Measurements from ENCODE around the gene AMIGO1.
"Not testable (repeated sequence)": the region's sequence is repeated elsewhere in the genome, so short reads cannot be mapped to it uniquely, and the experiment has no call there.

Gene AMIGO1

GRCh38 chr1:109483672-109484518 is 25.6 kb downstream of the AMIGO1 start, which contains the start of gene ATXN7L2:
Gene ATXN7L2, plus strand, starts transcription at chr1:109483905. Its CDS starts 49 bp downstream, at chr1:109483954.
- peak; percentile 48 to 99 (median 94) for DNase-seq

DNA sequence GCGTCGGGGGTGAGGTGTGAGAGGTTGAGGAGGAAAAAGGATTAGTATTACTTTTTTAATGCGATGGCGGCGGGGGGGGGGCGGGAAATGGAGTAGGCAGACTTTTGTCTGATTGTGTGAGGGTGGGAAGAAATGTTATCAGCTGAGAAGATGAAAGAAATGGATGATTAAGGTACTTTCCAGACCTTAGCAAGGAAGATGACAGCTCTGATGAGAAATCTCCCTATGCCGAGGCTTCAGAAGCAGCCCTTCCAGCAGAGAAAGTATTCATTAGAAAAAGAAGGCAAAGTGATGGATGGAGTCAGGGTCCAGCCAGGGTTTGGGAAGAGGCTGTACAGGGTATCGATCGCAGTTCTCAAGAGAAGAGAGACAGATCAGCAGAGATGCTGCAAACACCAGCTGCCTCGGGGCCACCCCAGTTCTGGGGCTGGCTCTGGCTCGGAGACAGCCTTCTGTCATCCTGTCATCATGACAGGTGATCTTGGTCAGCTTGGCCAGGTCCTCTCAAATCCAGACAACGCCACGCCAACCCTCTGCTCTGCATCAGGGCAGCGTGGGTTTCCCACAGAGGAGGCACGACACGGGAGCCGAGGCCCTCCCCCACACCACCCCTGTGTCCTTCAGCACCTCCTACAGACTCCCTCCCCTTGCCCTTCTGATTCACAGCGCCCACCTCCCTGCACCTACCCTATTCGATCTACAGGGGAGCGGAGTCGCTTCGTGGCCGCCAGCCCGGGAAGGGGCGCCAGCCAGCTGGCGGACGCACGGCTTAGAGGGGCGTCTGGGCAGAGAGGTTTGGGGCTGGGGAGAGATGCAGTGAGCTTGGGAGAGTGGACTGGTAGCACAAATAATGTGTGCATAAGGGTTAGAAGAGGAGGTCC is 26.5 kb downstream of the AMIGO1 start:
- DNase-seq: peak in 5 of 14 donors; percentile 65 to 86 (median 75)

GRCh38 chr1:109482242-109482641 is 27.3 kb downstream of the AMIGO1 start:
- peak in 1 of 14 donors; percentile 60 for DNase-seq

- no peak for DNase-seq
These were observed 27.9 kb downstream of the AMIGO1 start for GRCh38 chr1:109481646-109482045.

DNA sequence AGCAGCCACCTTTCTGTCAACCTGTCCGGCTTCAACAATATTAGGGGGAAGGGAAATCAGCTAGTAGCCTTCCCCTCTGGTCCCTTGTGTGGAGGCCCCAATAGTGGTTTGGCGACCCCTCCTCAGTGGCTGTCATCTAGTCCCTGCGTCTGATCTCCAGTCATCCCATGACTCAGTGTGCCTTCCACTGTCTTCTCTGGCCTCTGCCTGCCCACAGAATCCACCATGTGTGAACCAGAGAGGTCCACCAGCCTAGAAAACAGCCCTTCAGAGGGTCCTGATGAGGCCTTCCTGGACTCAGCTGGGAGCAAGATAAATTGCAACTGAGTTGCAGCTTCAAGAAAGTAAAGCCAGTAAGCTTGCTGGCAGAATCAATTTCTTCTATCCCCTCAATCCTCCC is 29.6 kb downstream of the AMIGO1 start:
- DNase-seq: no peak

GRCh38 chr1:109479311-109479710 is 30.2 kb downstream of the AMIGO1 start:
- no peak for DNase-seq

GRCh38 chr1:109478806-109479205 is 30.7 kb downstream of the AMIGO1 start:
- no peak for DNase-seq

- no peak for DNase-seq
These were observed 31.7 kb downstream of the AMIGO1 start for GRCh38 chr1:109477821-109478220.

DNA sequence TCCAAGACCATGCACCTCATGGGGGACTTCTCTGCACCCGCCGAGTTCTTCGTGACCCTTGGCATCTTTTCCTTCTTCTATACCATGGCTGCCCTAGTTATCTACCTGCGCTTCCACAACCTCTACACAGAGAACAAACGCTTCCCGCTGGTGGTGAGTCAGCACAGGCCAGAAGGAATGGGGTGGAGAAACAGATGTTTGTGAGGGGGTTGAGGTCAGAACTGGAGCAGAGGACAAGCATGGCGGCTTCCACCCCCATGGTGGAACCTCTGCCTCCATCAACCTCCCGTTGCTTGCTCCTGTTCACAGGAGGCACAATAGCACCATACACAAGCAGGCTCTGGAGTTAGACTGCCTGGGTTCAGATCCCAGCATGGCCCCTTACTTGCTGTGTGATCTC is 32.7 kb downstream of the AMIGO1 start:
- DNase-seq: no peak

DNA sequence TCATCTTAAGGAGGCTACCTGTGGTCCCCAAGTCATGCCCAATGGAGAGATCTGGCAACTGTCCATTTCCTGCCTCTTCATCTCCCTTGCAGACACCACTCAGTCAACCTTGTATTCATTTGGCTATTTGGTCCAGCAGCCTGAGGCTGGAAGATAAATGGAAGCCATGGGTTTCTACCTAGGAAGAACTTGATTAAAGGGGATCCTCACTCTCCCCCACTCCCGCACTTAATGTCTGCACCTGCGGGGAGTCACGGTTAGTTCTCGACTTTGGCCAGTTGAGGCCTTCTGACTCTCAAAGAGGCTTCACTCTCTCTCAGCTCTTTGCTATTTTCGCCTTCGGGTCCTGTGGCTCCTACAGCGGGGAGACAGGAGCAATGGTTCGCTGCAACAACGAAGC is 34.3 kb downstream of the AMIGO1 start:
- DNase-seq: no peak

DNA sequence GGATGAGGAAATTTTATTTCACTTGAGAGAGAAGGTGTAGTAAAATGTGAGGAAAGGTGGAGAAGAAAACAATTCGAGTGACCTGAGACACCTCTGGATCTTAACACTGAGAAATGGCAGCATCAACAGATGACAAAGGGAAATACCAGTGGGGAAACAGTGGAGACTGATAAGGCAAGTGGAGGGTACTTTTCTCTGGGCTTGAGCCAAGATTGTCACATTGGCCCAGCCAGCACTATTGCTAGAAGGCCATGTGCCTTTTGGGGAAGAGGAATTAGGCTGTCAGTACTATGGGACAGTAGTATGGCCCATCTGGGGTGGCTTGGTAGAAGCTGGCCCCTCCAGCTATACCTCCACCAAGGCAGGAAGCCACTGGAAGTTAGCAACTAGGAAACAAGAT is 34.8 kb downstream of the AMIGO1 start:
- DNase-seq: no peak

GRCh38 chr1:109473284-109474057 is 36.1 kb downstream of the AMIGO1 start:
- not testable (repeated sequence) for DNase-seq

GRCh38 chr1:109472779-109473178 is 36.7 kb downstream of the AMIGO1 start:
- no peak for DNase-seq

- DNase-seq: no peak
These were observed 39.3 kb downstream of the AMIGO1 start for GRCh38 chr1:109470245-109470644.

GRCh38 chr1:109468903-109469302 is 40.6 kb downstream of the AMIGO1 start:
- DNase-seq: no peak

- DNase-seq: no peak
These were observed 41.5 kb downstream of the AMIGO1 start for GRCh38 chr1:109468061-109468460.

DNA sequence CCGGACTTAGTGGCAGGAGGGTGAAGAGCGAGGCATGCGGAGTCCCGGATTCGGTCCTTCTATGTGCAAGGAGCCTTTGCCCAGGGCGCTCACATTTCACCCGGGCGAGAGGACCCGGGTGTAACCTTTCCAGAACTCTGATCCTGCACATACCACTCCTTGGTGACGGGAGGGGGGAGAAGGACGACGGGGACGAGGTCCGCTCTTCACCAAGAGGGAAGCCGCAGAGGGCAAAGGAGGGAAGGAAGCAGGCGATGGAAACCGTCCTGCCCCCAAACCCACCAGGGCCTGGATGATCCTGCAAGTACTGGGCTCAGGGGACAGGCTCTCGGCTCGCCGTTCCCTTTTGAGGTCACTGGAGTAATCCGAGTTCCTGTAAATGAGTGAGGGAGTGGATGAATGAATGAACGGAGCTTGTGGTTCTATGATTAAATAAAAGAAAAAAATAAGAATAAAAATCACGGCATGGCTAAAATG is 42.2 kb downstream of the AMIGO1 start:
- no peak for DNase-seq

- peak in 4 of 14 donors; percentile 7 to 20 (median 16) for DNase-seq
These were observed 42.9 kb downstream of the AMIGO1 start, which contains the start of gene SYPL2 for GRCh38 chr1:109466452-109467300. Gene SYPL2, plus strand, starts transcription at chr1:109466546. Its CDS starts 298 bp downstream, at chr1:109466844.

- no peak for DNase-seq
These were observed 43.4 kb downstream of the AMIGO1 start for GRCh38 chr1:109466125-109466451.

DNA sequence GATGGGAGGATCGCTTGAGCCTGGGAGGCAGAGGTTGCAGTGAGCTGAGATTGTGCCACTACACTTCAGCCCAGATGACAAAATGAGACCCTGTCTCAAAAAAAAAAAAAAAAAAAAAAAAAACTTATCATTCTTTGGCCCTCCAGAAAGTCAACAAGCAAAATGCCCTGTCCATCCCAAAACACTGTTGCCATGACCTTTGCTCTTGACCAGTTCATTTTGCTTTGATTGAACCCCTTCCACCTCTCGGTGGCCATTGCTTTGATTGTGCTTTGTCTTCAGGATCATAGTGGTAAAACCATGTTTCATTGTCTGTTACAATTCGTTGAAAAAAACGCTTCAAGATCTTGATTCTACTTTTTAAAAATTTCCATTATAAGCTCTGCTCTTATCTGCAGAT is 51.7 kb downstream of the AMIGO1 start:
- no peak for DNase-seq

DNA sequence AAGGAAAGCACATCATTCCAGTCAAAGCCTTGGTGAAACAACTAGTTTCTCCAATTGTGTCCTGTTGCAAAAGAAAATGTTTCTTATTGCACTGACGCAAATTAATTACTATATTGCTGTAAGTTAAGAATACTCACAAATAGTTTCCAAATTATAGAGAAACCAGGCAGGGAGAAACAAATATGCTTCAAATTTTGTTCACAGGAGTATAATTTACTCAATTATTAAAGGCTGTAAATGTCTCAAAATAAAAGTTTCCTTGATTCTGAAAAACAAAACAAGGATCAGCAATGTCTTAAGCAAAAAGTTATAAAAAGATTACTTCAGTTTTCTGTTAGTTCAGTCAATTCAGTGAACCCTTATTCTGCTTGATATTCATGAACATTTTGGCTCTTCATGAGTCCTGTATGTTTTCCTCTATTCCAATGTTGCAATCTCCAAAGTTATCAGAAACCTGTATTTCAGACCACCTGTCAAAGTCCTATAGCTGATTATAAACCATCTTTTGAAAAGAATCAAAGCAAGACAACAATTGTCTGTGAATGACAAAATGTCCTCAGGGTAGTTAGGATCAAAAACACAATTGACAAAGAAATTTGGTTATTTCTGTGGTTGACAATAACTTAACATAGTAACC is 54.9 kb downstream of the AMIGO1 start:
- no peak for DNase-seq
